ENCODE data around the gene PCK1.

Gene PCK1

GRCh38 chr20:57617079-57617795 lies 56.3 kb downstream of the PCK1 start:
- no peak for DNase-seq
- Mint-ChIP-seq H3K4me1 (peaks cover 53% of the 10 kb centered on the region), H3K36me3 (ENCODE audit: low read depth) (peaks cover 5% of the 10 kb centered on the region), H3K27me3 (no peaks in the 10 kb centered on the region), H3K9me3 (no peaks in the 10 kb centered on the region), H3K4me3 (no peak overlapping the region), H3K27ac (no peak overlapping the region)
- ATAC-seq, result no peak
